ENCODE data around the gene FBXO2. TPM values are rescaled to one million over a fixed set of nuclear protein-coding genes. Genes with fewer than 3 reads are reported as not detected.
A peak's percentile ranks its signal among the peaks of the same experiment; 100 is the strongest.

Gene FBXO2
- total and polyA plus RNA-seq, 2 experiments from 2014 or later = 20.9 to 28.3 TPM

- no peaks in the 10 kb centered on the region for H3K27me3 ChIP-seq
- TF ChIP-seq, protein P1, sequence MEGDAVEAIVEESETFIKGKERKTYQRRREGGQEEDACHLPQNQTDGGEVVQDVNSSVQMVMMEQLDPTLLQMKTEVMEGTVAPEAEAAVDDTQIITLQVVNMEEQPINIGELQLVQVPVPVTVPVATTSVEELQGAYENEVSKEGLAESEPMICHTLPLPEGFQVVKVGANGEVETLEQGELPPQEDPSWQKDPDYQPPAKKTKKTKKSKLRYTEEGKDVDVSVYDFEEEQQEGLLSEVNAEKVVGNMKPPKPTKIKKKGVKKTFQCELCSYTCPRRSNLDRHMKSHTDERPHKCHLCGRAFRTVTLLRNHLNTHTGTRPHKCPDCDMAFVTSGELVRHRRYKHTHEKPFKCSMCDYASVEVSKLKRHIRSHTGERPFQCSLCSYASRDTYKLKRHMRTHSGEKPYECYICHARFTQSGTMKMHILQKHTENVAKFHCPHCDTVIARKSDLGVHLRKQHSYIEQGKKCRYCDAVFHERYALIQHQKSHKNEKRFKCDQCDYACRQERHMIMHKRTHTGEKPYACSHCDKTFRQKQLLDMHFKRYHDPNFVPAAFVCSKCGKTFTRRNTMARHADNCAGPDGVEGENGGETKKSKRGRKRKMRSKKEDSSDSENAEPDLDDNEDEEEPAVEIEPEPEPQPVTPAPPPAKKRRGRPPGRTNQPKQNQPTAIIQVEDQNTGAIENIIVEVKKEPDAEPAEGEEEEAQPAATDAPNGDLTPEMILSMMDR (IDR thresholded peaks at IDR 0.05; ENCODE audit: low read depth, low read length) = no peak
- H3K36me3 ChIP-seq = no peaks in the 10 kb centered on the region
- peak in 1 of 2 donors; percentile 41 for DNase-seq (ENCODE audit: low read depth in 1 of 2, low spot score in 1 of 2)
- no peak overlapping the region for H3K27ac ChIP-seq
- H3K4me1 ChIP-seq (ENCODE audit: low read depth) = no peaks in the 10 kb centered on the region
- no peaks in the 10 kb centered on the region for H3K9me3 ChIP-seq (ENCODE audit: low read depth)
- peak overlapping the region; percentile 77 for H3K4me3 ChIP-seq
Observed at GRCh38 chr1:11680270-11681070, 26.2 kb upstream of the FBXO2 start.

GRCh38 chr1:11678442-11678841 is 24.2 kb upstream of the FBXO2 start:
- TF ChIP-seq, protein P1 (IDR thresholded peaks at IDR 0.05; ENCODE audit: low read depth, low read length) = no peak
- H3K4me3 ChIP-seq = no peak overlapping the region
- no peak overlapping the region for H3K27ac ChIP-seq
- H3K27me3 ChIP-seq = no peaks in the 10 kb centered on the region
- H3K36me3 ChIP-seq = peaks cover 11% of the 10 kb centered on the region
- no peaks in the 10 kb centered on the region for H3K4me1 ChIP-seq (ENCODE audit: low read depth)
- no peaks in the 10 kb centered on the region for H3K9me3 ChIP-seq (ENCODE audit: low read depth)
- DNase-seq (ENCODE audit: low read depth in 1 of 2, low spot score in 1 of 2) = no peak

GRCh38 chr1:11676386-11677103 is 22.3 kb upstream of the FBXO2 start:
- H3K27ac ChIP-seq = no peak overlapping the region
- no peak overlapping the region for H3K4me3 ChIP-seq
- no peaks in the 10 kb centered on the region for H3K9me3 ChIP-seq (ENCODE audit: low read depth)
- H3K4me1 ChIP-seq (ENCODE audit: low read depth) = no peaks in the 10 kb centered on the region
- TF ChIP-seq, protein P1 (IDR thresholded peaks at IDR 0.05; ENCODE audit: low read depth, low read length) = no peak
- no peak for DNase-seq (ENCODE audit: low read depth in 1 of 2, low spot score in 1 of 2)
- no peaks in the 10 kb centered on the region for H3K27me3 ChIP-seq
- H3K36me3 ChIP-seq = peaks cover 15% of the 10 kb centered on the region

DNA sequence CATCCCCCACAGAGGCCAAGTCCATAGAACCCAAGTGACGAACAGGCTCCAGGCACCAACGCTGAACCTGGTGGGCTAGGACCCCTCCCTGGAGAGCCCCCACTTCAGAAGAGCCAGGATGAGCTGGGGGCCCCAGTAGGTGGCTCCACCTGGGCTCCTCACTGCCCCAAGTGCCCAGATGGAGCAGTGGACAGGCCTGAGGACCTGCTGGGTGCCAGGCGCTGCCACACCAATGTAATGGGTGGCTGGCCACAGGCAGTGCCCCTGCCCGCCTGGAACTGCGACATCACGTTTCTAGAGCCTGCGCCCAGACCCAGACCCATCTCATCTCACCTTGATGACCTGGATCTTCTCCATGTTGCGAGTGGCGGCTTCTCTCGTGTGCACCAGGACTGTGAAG is 21.1 kb upstream of the FBXO2 start:
- Histone ChIP-seq H3K9me3 (ENCODE audit: low read depth) (no peaks in the 10 kb centered on the region), H3K4me3 (no peak overlapping the region), H3K4me1 (ENCODE audit: low read depth) (no peaks in the 10 kb centered on the region), H3K27ac (no peak overlapping the region), H3K36me3 (peaks cover 15% of the 10 kb centered on the region), H3K27me3 (no peaks in the 10 kb centered on the region)
- no peak for DNase-seq (ENCODE audit: low read depth in 1 of 2, low spot score in 1 of 2)
- TF ChIP-seq, protein P1 (IDR thresholded peaks at IDR 0.05; ENCODE audit: low read depth, low read length) = no peak

DNA sequence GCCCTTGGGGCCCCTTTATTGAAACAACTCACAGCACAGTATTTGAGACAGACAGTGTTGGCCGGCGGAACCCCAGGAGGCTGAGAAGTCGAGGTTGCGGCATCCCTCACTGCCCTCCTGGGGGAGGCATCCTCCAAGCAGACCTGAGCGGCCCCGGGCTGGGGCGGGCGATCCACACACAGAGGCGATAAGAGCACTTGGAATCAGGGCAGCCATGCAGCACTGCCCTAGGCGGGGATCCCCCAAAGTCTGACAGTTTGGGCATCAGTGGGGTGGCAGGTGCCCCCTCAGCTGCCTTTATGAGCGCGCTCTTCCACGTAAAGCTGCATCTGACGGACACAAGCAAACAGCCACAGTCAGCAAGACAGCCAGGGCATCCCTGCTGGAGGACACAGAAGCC is 20.3 kb upstream of the FBXO2 start:
- Histone ChIP-seq H3K36me3 (peaks cover 15% of the 10 kb centered on the region), H3K4me1 (ENCODE audit: low read depth) (no peaks in the 10 kb centered on the region), H3K9me3 (ENCODE audit: low read depth) (no peaks in the 10 kb centered on the region), H3K27ac (no peak overlapping the region), H3K4me3 (no peak overlapping the region), H3K27me3 (no peaks in the 10 kb centered on the region)
- no peak for DNase-seq (ENCODE audit: low read depth in 1 of 2, low spot score in 1 of 2)
- TF ChIP-seq, protein P1 (IDR thresholded peaks at IDR 0.05; ENCODE audit: low read depth, low read length) = no peak
